CD8-positive, alpha-beta memory T cell (primary cell): Measurements from ENCODE around the gene TM9SF2. TPM values are rescaled to one million over a fixed set of nuclear protein-coding genes. Genes with fewer than 3 reads are reported as not detected.
"Not testable (repeated sequence)": the region's sequence is repeated elsewhere in the genome, so short reads cannot be mapped to it uniquely, and the experiment has no call there.

Experiments used
- CTCF ChIA-PET: fragments of 350-600 bp; sonication (Branson Sonifier 250); formaldehyde crosslinking; loops from one replicate; lab custom pipeline; 2021; ENCODE audit warnings: antibody characterized with exemption; lab: Charles Lee
- POLR2A ChIA-PET: fragments of 350-600 bp; sonication (Branson Sonifier 250); formaldehyde crosslinking; loops from one replicate; lab custom pipeline; 2021; ENCODE audit warnings: antibody characterized with exemption; lab: Charles Lee
- DNase-seq, 5 donors: peaks; one replicate each; pipeline versions ENCODE4 v3.0.0 to v3.0.0-alpha.2; 2020 to 2022; ENCODE audit warnings: mixed read lengths in 1 of 5
- H3K27ac ChIP-seq: one replicate; pipeline ENCODE4 v1.7.0; 2013; ENCODE audit warnings: low read depth, mild to moderate bottlenecking, low read length, moderate library complexity
- H3K27me3 ChIP-seq: 2 replicates; pipeline ENCODE4 v1.7.0; 2013; ENCODE audit warnings: low read length, mild to moderate bottlenecking; ENCODE audit not compliant: insufficient read depth, poor library complexity, severe bottlenecking
- H3K36me3 ChIP-seq: 2 replicates; pipeline ENCODE4 v1.7.0; 2013; ENCODE audit warnings: mild to moderate bottlenecking, low read length, moderate library complexity; ENCODE audit not compliant: insufficient read depth
- H3K4me1 ChIP-seq: 2 replicates; pipeline ENCODE4 v1.7.0; 2013; ENCODE audit warnings: mild to moderate bottlenecking, low read length, moderate library complexity; ENCODE audit not compliant: insufficient read depth
- H3K4me3 ChIP-seq: 2 replicates; pipeline ENCODE4 v1.7.0; 2013; ENCODE audit warnings: mild to moderate bottlenecking, low read length
- H3K9me3 ChIP-seq: 2 replicates; pipeline ENCODE4 v1.7.0; 2013; ENCODE audit warnings: mild to moderate bottlenecking, low read length
- H3K27ac Mint-ChIP-seq, 8 donors: one replicate each; pipeline ENCODE4 v1.8.0; 2020 to 2021; ENCODE audit warnings: mixed read lengths in 8 of 8, mild to moderate bottlenecking in 6 of 8, inconsistent platforms in 3 of 8, moderate library complexity in 3 of 8
- H3K27me3 Mint-ChIP-seq, 2 donors: one replicate each; pipeline ENCODE4 v1.8.0; 2020 to 2021; ENCODE audit warnings: mixed read lengths in 2 of 2, mild to moderate bottlenecking in 1 of 2, moderate library complexity in 1 of 2
- H3K36me3 Mint-ChIP-seq, 3 donors: one replicate each; pipeline ENCODE4 v1.8.0; 2020 to 2021; ENCODE audit warnings: mixed read lengths in 3 of 3, inconsistent platforms in 1 of 3, mild to moderate bottlenecking in 1 of 3
- H3K4me1 Mint-ChIP-seq, 3 donors: one replicate each; pipeline ENCODE4 v1.8.0; 2020 to 2021; ENCODE audit warnings: mixed read lengths in 3 of 3, inconsistent platforms in 1 of 3, mild to moderate bottlenecking in 1 of 3
- H3K4me3 Mint-ChIP-seq, 7 donors: one replicate each; pipeline ENCODE4 v1.8.0; 2020 to 2021; ENCODE audit warnings: mixed read lengths in 7 of 7, mild to moderate bottlenecking in 6 of 7, moderate library complexity in 4 of 7, inconsistent platforms in 2 of 7
- H3K9me3 Mint-ChIP-seq, 5 donors: one replicate each; pipeline ENCODE4 v1.8.0; 2020 to 2022; ENCODE audit warnings: mixed read lengths in 5 of 5, mild to moderate bottlenecking in 3 of 5, moderate library complexity in 2 of 5, inconsistent platforms in 1 of 5
- polyA plus RNA-seq: library from polyadenylated mRNA; unstranded; fragments of 300-500 nt; fragmentation: Illumina TruSeq; gene quantifications from one replicate; pipeline ENCODE4 v1.2.3, GENCODE V29; 2021
- total RNA-seq, 2 experiments: library from RNA; stranded (reverse); gene quantifications; one replicate each; pipeline ENCODE4 v1.2.3, GENCODE V29; 2021

Gene TM9SF2
- total and polyA plus RNA-seq, 3 experiments from 2014 or later, result 81.3 to 96.0 (median 88.0) TPM

GRCh38 chr13:99476648-99477047 lies 24.6 kb upstream of the TM9SF2 start:
- H3K27ac Mint-ChIP-seq, result no peak overlapping the region
- CTCF ChIA-PET, result interaction anchor here (1.4 to 1.5 kb wide), 2 partner anchors 26 to 40 kb away, joined by 3 to 4 read pairs; no protein-coding TSS in a partner anchor
- no peak overlapping the region for H3K4me3 ChIP-seq
- no peaks in the 10 kb centered on the region for H3K9me3 Mint-ChIP-seq
- POLR2A ChIA-PET, result interaction anchor here (0.6 kb wide), 1 partner anchor 10 kb away, joined by 3 read pairs; no protein-coding TSS in a partner anchor
- H3K9me3 ChIP-seq, result no peaks in the 10 kb centered on the region
- H3K36me3 Mint-ChIP-seq, result no peaks in the 10 kb centered on the region
- H3K27me3 ChIP-seq, result no peaks in the 10 kb centered on the region
- no peak overlapping the region for H3K4me3 Mint-ChIP-seq
- peaks cover 0 to 12% (median 4%) of the 10 kb centered on the region in 3 donors for H3K4me1 Mint-ChIP-seq
- DNase-seq, result no peak
- no peaks in the 10 kb centered on the region for H3K36me3 ChIP-seq
- H3K4me1 ChIP-seq, result no peaks in the 10 kb centered on the region
- no peak overlapping the region for H3K27ac ChIP-seq
- peaks cover 0 to 2% of the 10 kb centered on the region in 2 donors for H3K27me3 Mint-ChIP-seq

DNA sequence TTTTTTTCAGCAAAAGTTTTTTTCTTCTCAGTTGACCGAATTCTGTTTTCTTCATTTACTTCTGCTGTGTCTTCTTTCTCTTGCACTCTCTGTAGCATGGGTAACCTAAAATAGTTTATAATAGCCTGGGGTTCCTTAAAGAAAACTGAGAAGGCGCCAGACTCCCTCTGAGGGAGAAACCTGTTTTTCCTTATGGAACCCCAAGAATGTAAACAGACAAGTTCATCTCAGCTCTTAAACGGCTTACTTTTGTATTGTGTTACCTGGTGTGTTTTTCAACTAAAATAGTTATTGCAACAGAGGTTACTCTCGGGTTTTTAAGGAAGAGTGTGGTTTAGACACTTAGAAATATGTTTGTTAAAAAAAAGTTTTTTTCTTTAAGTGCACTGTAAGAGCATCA lies 23.8 kb upstream of the TM9SF2 start:
- H3K36me3 ChIP-seq, result no peaks in the 10 kb centered on the region
- no peak overlapping the region for H3K27ac ChIP-seq
- H3K4me3 ChIP-seq, result no peak overlapping the region
- no peaks in the 10 kb centered on the region for H3K27me3 ChIP-seq
- ChIA-PET CTCF (no interaction called here), POLR2A (no interaction called here)
- Mint-ChIP-seq H3K36me3 (peaks cover 0 to 2% (median 0%) of the 10 kb centered on the region in 3 donors), H3K9me3 (no peaks in the 10 kb centered on the region), H3K4me1 (peaks cover 0 to 12% (median 4%) of the 10 kb centered on the region in 3 donors), H3K27me3 (peaks cover 0 to 2% of the 10 kb centered on the region in 2 donors), H3K27ac (no peak overlapping the region), H3K4me3 (no peak overlapping the region)
- H3K4me1 ChIP-seq, result no peaks in the 10 kb centered on the region
- no peak for DNase-seq
- H3K9me3 ChIP-seq, result no peaks in the 10 kb centered on the region

DNA sequence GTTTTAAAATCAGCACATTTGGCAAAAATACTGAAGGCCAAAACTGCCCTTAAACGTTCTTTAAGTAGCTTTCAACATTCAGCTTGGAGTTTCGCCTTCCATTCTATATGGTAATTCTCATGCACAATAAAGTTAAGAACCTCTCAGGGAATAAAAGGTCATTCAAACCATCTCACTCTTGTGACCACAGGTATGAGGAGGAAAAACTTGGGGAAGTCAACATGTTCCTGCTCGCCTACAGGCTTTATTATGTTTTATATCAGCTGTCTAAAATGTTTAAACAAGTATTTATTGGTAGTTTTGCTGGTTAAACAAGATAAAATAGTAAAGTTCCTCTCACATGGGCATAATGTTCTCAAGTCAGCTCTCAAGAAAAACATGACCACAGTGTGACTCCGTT lies 19.9 kb upstream of the TM9SF2 start:
- Mint-ChIP-seq H3K4me1 (peaks cover 14 to 34% (median 26%) of the 10 kb centered on the region in 3 donors), H3K36me3 (peaks cover 2 to 4% (median 3%) of the 10 kb centered on the region in 3 donors), H3K27me3 (no peaks in the 10 kb centered on the region), H3K27ac (no peak overlapping the region), H3K9me3 (no peaks in the 10 kb centered on the region), H3K4me3 (no peak overlapping the region)
- POLR2A ChIA-PET, result no interaction called here
- no peak for DNase-seq
- Histone ChIP-seq H3K4me3 (no peak overlapping the region), H3K27ac (no peak overlapping the region), H3K27me3 (no peaks in the 10 kb centered on the region), H3K36me3 (no peaks in the 10 kb centered on the region), H3K4me1 (peaks cover 8% of the 10 kb centered on the region), H3K9me3 (peaks cover 1% of the 10 kb centered on the region)
- CTCF ChIA-PET, result no interaction called here

DNA sequence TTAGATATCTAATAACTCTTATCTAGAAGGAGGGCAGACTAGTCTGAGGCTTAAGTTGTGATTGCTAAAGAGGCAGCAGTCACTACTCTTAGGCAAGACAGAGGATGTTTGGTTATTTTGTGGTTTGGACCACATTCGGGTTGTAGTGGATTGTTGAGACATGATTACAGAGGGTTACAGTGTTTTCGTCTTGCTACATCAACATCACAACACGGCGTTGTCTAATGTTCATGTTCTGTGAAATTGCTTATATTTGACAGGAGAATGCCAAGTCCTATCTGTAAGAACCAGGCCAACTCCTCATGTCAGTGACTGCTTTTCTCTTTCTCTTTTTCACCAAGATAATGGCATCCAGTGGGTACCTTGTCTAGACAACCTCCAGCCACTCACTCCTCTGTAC lies 16.8 kb upstream of the TM9SF2 start:
- peak in 1 of 5 donors; percentile 24 for DNase-seq
- Histone ChIP-seq H3K9me3 (peaks cover 4% of the 10 kb centered on the region), H3K4me1 (peaks cover 8% of the 10 kb centered on the region), H3K36me3 (no peaks in the 10 kb centered on the region), H3K27ac (no peak overlapping the region), H3K27me3 (no peaks in the 10 kb centered on the region), H3K4me3 (no peak overlapping the region)
- Mint-ChIP-seq H3K27me3 (no peaks in the 10 kb centered on the region), H3K27ac (peak overlapping the region; percentile 43 to 85 (median 66)), H3K4me3 (peak overlapping the region in 4 of 7 donors; percentile 2 to 53 (median 22)), H3K36me3 (peaks cover 9 to 16% (median 10%) of the 10 kb centered on the region in 3 donors), H3K4me1 (peaks cover 17 to 36% (median 24%) of the 10 kb centered on the region in 3 donors), H3K9me3 (peaks cover 0 to 3% (median 0%) of the 10 kb centered on the region in 5 donors)
- POLR2A ChIA-PET, result interaction anchor here (1.0 kb wide), 2 partner anchors 8 to 284 kb away, joined by 3 read pairs; no protein-coding TSS in a partner anchor
- CTCF ChIA-PET, result interaction anchor here (1.3 to 1.5 kb wide), 2 partner anchors 9 to 17 kb away, joined by 4 to 6 read pairs; no protein-coding TSS in a partner anchor

- Mint-ChIP-seq H3K36me3 (peaks cover 8 to 17% (median 9%) of the 10 kb centered on the region in 3 donors), H3K4me3 (no peak overlapping the region), H3K27me3 (no peaks in the 10 kb centered on the region), H3K4me1 (peaks cover 17 to 36% (median 28%) of the 10 kb centered on the region in 3 donors), H3K27ac (no peak overlapping the region), H3K9me3 (peaks cover 0 to 3% (median 0%) of the 10 kb centered on the region in 5 donors)
- H3K4me3 ChIP-seq, result no peak overlapping the region
- ChIA-PET CTCF (interaction anchor here (2.8 kb wide), 1 partner anchor 9 kb away, joined by 10 read pairs; no protein-coding TSS in a partner anchor), POLR2A (no interaction called here)
- no peaks in the 10 kb centered on the region for H3K36me3 ChIP-seq
- H3K9me3 ChIP-seq, result peaks cover 4% of the 10 kb centered on the region
- no peak for DNase-seq
- H3K27ac ChIP-seq, result no peak overlapping the region
- H3K27me3 ChIP-seq, result no peaks in the 10 kb centered on the region
- peaks cover 8% of the 10 kb centered on the region for H3K4me1 ChIP-seq
These were observed 14.3 kb upstream of the TM9SF2 start for GRCh38 chr13:99486996-99487395.

DNA sequence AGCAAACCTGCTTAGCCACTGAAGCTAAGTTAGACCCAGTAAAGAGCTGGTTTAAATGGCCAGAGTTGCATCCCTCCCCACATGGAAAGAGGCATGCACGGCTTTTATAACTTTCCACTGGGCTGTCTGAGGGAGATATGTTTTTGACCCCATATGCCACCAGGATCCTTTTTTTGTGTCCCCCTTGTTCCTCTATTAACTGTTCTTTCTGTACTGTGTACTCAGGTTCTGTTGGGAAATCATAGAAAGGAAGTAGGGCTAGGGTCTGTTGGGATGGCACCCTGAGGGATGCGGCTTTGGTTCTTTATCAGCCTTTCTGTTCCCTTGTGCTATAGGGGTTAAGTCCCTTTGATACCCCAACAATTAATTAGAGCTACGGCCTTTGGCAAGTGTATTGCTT lies 12.2 kb upstream of the TM9SF2 start:
- Histone ChIP-seq H3K27me3 (no peaks in the 10 kb centered on the region), H3K9me3 (peaks cover 4% of the 10 kb centered on the region), H3K4me3 (no peak overlapping the region), H3K36me3 (no peaks in the 10 kb centered on the region), H3K4me1 (peaks cover 6% of the 10 kb centered on the region), H3K27ac (no peak overlapping the region)
- Mint-ChIP-seq H3K36me3 (peaks cover 9 to 23% (median 12%) of the 10 kb centered on the region in 3 donors), H3K27ac (no peak overlapping the region), H3K4me1 (peaks cover 17 to 34% (median 23%) of the 10 kb centered on the region in 3 donors), H3K27me3 (no peaks in the 10 kb centered on the region), H3K9me3 (peaks cover 0 to 3% (median 0%) of the 10 kb centered on the region in 5 donors), H3K4me3 (no peak overlapping the region)
- no peak for DNase-seq
- CTCF ChIA-PET, result interaction anchor here (0.6 kb wide), 1 partner anchor 16 kb away, joined by 3 read pairs; no protein-coding TSS in a partner anchor
- POLR2A ChIA-PET, result no interaction called here

DNA sequence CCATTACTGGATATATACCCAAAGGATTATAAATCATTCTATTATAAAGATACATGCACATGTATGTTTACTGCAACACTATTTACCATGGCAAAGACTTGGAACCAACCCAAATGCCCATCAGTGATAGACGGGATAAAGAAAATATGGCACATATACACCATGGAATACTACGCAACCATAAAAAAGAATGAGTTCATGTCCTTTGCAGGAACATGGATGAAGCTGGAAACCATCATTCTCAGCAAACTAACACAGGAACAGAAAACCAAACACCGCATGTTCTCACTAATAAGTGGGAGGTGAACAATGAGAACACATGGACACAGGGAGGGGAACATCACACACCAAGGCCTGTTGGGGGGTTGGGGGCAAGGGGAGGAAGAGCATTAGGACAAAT lies 9.5 kb upstream of the TM9SF2 start:
- CTCF ChIA-PET, H3K27me3 Mint-ChIP-seq, H3K27ac ChIP-seq, H3K4me3 Mint-ChIP-seq, H3K4me3 ChIP-seq, H3K9me3 ChIP-seq, H3K27ac Mint-ChIP-seq, DNase-seq, H3K27me3 ChIP-seq, H3K9me3 Mint-ChIP-seq, H3K36me3 ChIP-seq, H3K4me1 ChIP-seq, POLR2A ChIA-PET: not testable (repeated sequence)
- Mint-ChIP-seq H3K36me3 (peaks cover 1 to 22% (median 9%) of the 10 kb centered on the region in 3 donors), H3K4me1 (peaks cover 28 to 42% (median 37%) of the 10 kb centered on the region in 3 donors)

DNA sequence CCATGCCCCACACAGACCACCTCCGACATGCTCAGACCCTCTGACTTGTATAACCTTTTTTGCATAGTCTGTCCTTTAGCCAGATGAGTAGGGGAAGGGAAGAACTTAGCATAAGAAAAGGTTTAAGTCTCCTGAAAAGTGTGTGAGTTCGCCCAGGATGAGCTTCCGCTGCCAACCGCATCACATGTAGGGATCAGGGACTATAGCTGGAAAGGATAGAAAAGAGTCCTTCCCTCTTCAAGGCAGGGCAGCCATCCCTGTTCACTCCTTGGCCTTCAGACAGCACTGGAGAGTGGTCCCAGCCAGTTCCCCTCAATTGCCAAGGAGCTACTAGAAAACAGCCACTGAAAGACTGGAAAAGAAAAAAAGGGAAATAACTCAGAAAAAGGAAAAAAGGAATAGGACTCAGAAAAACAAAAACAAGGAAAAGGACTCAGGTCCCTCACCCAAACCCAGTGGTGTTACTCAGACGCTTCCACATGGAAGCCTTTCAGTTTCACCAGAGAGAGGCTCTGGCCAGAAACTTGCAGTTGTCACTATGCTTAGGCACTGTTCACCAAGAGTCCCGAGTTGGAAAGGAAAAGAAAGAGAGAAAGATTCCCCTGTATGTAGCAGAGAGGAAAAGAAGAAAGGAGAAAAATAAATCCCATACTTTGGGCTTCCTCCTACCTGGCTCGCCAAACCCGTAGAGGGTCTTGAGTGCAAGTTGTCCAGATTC lies 5.6 kb upstream of the TM9SF2 start:
- H3K36me3 Mint-ChIP-seq, result peaks cover 0 to 11% (median 5%) of the 10 kb centered on the region in 3 donors
- POLR2A ChIA-PET, result interaction anchor here (1.3 to 1.4 kb wide), 2 partner anchors 11 to 53 kb away, joined by 3 read pairs; no protein-coding TSS in a partner anchor

More for the DNA sequence above, 5.6 kb upstream of the TM9SF2 start:
- peaks cover 41% of the 10 kb centered on the region for H3K4me1 ChIP-seq
- H3K36me3 ChIP-seq, result no peaks in the 10 kb centered on the region
- peaks cover 52 to 70% (median 68%) of the 10 kb centered on the region in 3 donors for H3K4me1 Mint-ChIP-seq
- H3K27ac Mint-ChIP-seq, result peak overlapping the region; percentile 94 to 99 (median 98)
- CTCF ChIA-PET, result interaction anchor here (1.1 to 2.0 kb wide), 6 partner anchors 10 to 110 kb away, joined by 3 to 10 read pairs (median 4); no protein-coding TSS in a partner anchor
- no peaks in the 10 kb centered on the region for H3K9me3 ChIP-seq
- no peaks in the 10 kb centered on the region for H3K27me3 ChIP-seq
- peak overlapping the region; percentile 80 for H3K4me3 ChIP-seq
- peaks cover 0 to 3% (median 0%) of the 10 kb centered on the region in 5 donors for H3K9me3 Mint-ChIP-seq
- peak overlapping the region; percentile 93 to 96 (median 94) for H3K4me3 Mint-ChIP-seq
- DNase-seq, result no peak
- peaks cover 0 to 4% of the 10 kb centered on the region in 2 donors for H3K27me3 Mint-ChIP-seq
- H3K27ac ChIP-seq, result peak overlapping the region; percentile 59
